ENCODE results near the gene VSNL1. TPM values are rescaled to one million over a fixed set of nuclear protein-coding genes. Genes with fewer than 3 reads are reported as not detected.

The VSNL1 gene
- total and polyA plus RNA-seq, 12 donors: 7.2 to 51.1 (median 21.2) TPM

GRCh38 chr2:17579605-17580318 lies 39.3 kb downstream of the VSNL1 start:
- Histone ChIP-seq H3K27me3 (no peaks in the 10 kb centered on the region), H3K4me3 (no peak overlapping the region), H3K4me1 (replicated peaks in 1 of 2) (no peaks in the 10 kb centered on the region), H3K27ac (peak overlapping the region in 2 of 5 donors; percentile 10 to 73), H3K9me3 (replicated peaks in 1 of 3) (no peaks in the 10 kb centered on the region), H3K36me3 (replicated peaks in 1 of 2) (no peaks in the 10 kb centered on the region)
- TF ChIP-seq, protein P1, sequence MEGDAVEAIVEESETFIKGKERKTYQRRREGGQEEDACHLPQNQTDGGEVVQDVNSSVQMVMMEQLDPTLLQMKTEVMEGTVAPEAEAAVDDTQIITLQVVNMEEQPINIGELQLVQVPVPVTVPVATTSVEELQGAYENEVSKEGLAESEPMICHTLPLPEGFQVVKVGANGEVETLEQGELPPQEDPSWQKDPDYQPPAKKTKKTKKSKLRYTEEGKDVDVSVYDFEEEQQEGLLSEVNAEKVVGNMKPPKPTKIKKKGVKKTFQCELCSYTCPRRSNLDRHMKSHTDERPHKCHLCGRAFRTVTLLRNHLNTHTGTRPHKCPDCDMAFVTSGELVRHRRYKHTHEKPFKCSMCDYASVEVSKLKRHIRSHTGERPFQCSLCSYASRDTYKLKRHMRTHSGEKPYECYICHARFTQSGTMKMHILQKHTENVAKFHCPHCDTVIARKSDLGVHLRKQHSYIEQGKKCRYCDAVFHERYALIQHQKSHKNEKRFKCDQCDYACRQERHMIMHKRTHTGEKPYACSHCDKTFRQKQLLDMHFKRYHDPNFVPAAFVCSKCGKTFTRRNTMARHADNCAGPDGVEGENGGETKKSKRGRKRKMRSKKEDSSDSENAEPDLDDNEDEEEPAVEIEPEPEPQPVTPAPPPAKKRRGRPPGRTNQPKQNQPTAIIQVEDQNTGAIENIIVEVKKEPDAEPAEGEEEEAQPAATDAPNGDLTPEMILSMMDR (IDR thresholded peaks at IDR 0.05): no peak
- TF ChIP-seq POLR2A (IDR thresholded peaks at IDR 0.05): no peak
- WGBS, 4 donors: 69 to 81% (median 76%) methylated on average over 3 of the region's 3 CpGs
- no peak for DNase-seq
- intact Hi-C loops (cut with DNase I): no loop called here

DNA sequence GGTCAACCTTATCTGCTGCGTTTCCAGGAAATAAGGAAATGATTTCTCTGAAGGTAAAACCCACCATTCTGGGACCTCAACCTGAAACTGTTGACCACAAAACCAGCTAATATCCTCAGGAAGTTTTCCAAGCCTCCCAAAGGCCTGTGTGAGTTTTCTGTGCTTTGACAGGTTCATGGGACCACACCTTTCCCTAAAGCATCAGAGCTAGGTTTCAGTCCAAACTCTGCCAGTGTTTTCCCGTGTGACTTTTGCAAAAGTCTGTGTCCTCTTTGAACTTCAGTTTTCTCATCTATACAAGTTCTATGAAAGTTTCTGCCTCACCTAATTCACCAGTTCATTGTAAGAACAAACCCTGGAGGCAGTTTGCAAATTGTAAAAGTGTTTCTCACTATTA lies 39.8 kb downstream of the VSNL1 start:
- Histone ChIP-seq H3K9me3 (replicated peaks in 1 of 3) (no peaks in the 10 kb centered on the region), H3K27ac (peak overlapping the region in 1 of 5 donors; percentile 20), H3K4me3 (no peak overlapping the region), H3K27me3 (no peaks in the 10 kb centered on the region), H3K36me3 (replicated peaks in 1 of 2) (no peaks in the 10 kb centered on the region), H3K4me1 (replicated peaks in 1 of 2) (no peaks in the 10 kb centered on the region)
- intact Hi-C loops (cut with DNase I): no loop called here
- WGBS, 4 donors: 61 to 76% (median 65%) methylated on average over 2 of the region's 2 CpGs
- TF ChIP-seq, protein P1 (IDR thresholded peaks at IDR 0.05): no peak
- no peak for TF ChIP-seq POLR2A (IDR thresholded peaks at IDR 0.05)
- DNase-seq: no peak

DNA sequence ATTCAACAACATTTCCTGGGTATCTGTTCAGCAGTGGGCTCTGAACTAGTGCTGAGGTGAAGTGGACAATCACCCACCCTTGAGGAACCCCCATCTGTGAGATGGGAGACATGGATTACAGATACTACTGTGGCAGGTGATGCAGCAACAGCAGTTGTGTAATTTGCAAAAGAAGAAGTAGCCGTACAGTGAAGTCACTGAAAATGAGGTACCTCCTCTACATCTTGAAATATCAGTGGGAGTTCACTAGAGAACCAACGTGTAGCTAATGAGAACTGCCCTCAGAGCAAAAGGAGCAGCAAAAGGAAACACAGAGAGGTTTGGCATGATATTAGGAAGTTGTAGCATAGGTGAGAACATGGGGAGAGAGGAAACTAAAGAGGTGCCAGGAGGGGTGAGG lies 41.3 kb downstream of the VSNL1 start:
- DNase-seq: no peak
- 70 to 83% (median 76%) methylated on average over 2 of the region's 2 CpGs for WGBS, 4 donors
- H3K4me1 ChIP-seq (replicated peaks in 1 of 2): no peaks in the 10 kb centered on the region
- no peak overlapping the region for H3K27ac ChIP-seq
- no peak overlapping the region for H3K4me3 ChIP-seq
- intact Hi-C loops (cut with DNase I): no loop called here
- TF ChIP-seq POLR2A (IDR thresholded peaks at IDR 0.05): no peak
- TF ChIP-seq, protein P1 (IDR thresholded peaks at IDR 0.05): no peak
- H3K27me3 ChIP-seq: no peaks in the 10 kb centered on the region
- H3K9me3 ChIP-seq (replicated peaks in 1 of 3): no peaks in the 10 kb centered on the region
- no peaks in the 10 kb centered on the region for H3K36me3 ChIP-seq (replicated peaks in 1 of 2)

DNA sequence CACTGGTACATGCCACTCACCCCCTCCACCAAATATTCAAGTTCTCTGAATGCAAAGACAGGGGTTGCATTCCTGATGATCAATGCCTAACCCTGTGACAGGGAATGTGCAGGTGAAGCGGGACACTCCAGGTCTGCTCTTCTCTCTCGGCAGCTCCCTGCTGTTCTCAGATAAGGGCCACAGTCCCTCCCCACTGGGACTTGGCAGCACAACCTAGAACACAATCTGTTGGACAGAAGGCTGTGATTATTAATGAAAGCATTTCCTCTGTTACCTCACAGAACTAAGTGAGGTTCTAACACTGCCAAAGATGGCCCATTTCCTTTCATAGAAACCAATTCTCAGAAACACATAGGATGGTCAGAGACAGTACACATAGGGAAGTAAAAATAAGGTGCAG lies 42.7 kb downstream of the VSNL1 start:
- 44 to 71% (median 67%) methylated on average over 2 of the region's 2 CpGs for WGBS, 4 donors
- Histone ChIP-seq H3K36me3 (replicated peaks in 1 of 2) (no peaks in the 10 kb centered on the region), H3K27me3 (no peaks in the 10 kb centered on the region), H3K9me3 (replicated peaks in 1 of 3) (no peaks in the 10 kb centered on the region), H3K4me3 (no peak overlapping the region), H3K4me1 (replicated peaks in 1 of 2) (no peaks in the 10 kb centered on the region), H3K27ac (no peak overlapping the region)
- intact Hi-C loops (cut with DNase I): no loop called here
- DNase-seq: no peak
- TF ChIP-seq, protein P1 (IDR thresholded peaks at IDR 0.05): no peak
- no peak for TF ChIP-seq POLR2A (IDR thresholded peaks at IDR 0.05)
